Caco-2 (cell line): ENCODE measurements around the gene PLCB4. TPM values are rescaled to one million over a fixed set of nuclear protein-coding genes. Genes with fewer than 3 reads are reported as not detected.

Source experiments
- BruUV-seq: library from RNA; stranded (reverse); fragments of 400-500 nt; replicated peaks from 2 replicates; lab custom pipeline; 2021; lab: Mats Ljungman, UMichigan
- CTCF ChIA-PET: fragments of 300-600 bp; sonication (Branson Sonifier 250); formaldehyde crosslinking; loops from one replicate; lab custom pipeline; 2022; ENCODE audit warnings: antibody characterized with exemption; lab: Charles Lee
- POLR2A ChIA-PET: fragments of 300-600 bp; sonication (Branson Sonifier 250); formaldehyde crosslinking; loops from one replicate; lab custom pipeline; 2022; ENCODE audit warnings: antibody characterized with exemption; lab: Charles Lee
- DNase-seq, 2 experiments: peaks; one replicate each; pipeline versions ENCODE4 v3.0.0 to v3.0.0-alpha.2; 2020 to 2022
- H3K27me3 ChIP-seq: replicated peaks from 2 replicates; pipeline ENCODE4 v1.6.0; 2011; ENCODE audit warnings: low read length; ENCODE audit not compliant: control insufficient read depth, insufficient read depth
- H3K36me3 ChIP-seq: 2 replicates; pipeline ENCODE4 v1.5.1; 2011; ENCODE audit warnings: low read length; ENCODE audit not compliant: control insufficient read depth, insufficient read depth
- H3K4me1 ChIP-seq: fragments of 250-450 bp; sonication (Bioruptor Pico); 2 replicates; pipeline ENCODE4 v1.5.1; 2020; ENCODE audit warnings: mild to moderate bottlenecking
- H3K4me3 ChIP-seq: 2 replicates; pipeline ENCODE4 v1.5.1; 2011; ENCODE audit warnings: low read depth, mild to moderate bottlenecking, control low read depth, low read length
- H3K9me3 ChIP-seq: fragments of 250-450 bp; sonication (Bioruptor Pico); 2 replicates; pipeline ENCODE4 v1.5.1; 2020; ENCODE audit warnings: mild to moderate bottlenecking, moderate library complexity
- H3K27ac Mint-ChIP-seq: one replicate; pipeline ENCODE4 v1.8.0; 2022; ENCODE audit warnings: mixed read lengths; ENCODE audit not compliant: unreplicated experiment
- H3K27me3 Mint-ChIP-seq: one replicate; pipeline ENCODE4 v1.8.0; 2022; ENCODE audit warnings: mixed read lengths; ENCODE audit not compliant: insufficient read depth, unreplicated experiment
- H3K36me3 Mint-ChIP-seq: one replicate; pipeline ENCODE4 v1.8.0; 2022; ENCODE audit warnings: mild to moderate bottlenecking, mixed read lengths; ENCODE audit not compliant: insufficient read depth, unreplicated experiment
- H3K4me1 Mint-ChIP-seq: one replicate; pipeline ENCODE4 v1.8.0; 2022; ENCODE audit warnings: low read depth, mixed read lengths; ENCODE audit not compliant: unreplicated experiment
- H3K4me3 Mint-ChIP-seq: one replicate; pipeline ENCODE4 v1.8.0; 2022; ENCODE audit warnings: mild to moderate bottlenecking, moderate library complexity, mixed read lengths; ENCODE audit not compliant: unreplicated experiment
- H3K9me3 Mint-ChIP-seq: one replicate; pipeline ENCODE4 v1.8.0; 2022; ENCODE audit warnings: mixed read lengths; ENCODE audit not compliant: unreplicated experiment
- intact Hi-C: fragments of 100-400 bp; cut with micrococcal nuclease; formaldehyde crosslinking; loops from one replicate; pipeline ENCODE4 v1.10.0; 2022; ENCODE audit not compliant: unreplicated experiment
- total RNA-seq: library from RNA; stranded (reverse); gene quantifications from 2 replicates; pipeline ENCODE4 v1.2.3, GENCODE V29; 2022
- TF ChIP-seq, protein P1 (sequence below), 2 experiments: fragments of 200-600 bp in 1 of 2; IDR thresholded peaks; 1 replicate in 1 of 2; 2 replicates in 1 of 2; pipeline versions ENCODE4 v1.5.1 to v1.8.0; 2011 to 2022; ENCODE audit warnings: antibody characterized with exemption in 1 of 2, control low read depth in 1 of 2, inconsistent platforms in 1 of 2, low read depth in 1 of 2, low read length in 1 of 2, mild to moderate bottlenecking in 1 of 2, moderate library complexity in 1 of 2; ENCODE audit not compliant: insufficient read depth in 1 of 2, severe bottlenecking in 1 of 2, unreplicated experiment in 1 of 2

The PLCB4 gene
- total RNA-seq, 1 experiment from 2014 or later = 3.0 TPM

DNA sequence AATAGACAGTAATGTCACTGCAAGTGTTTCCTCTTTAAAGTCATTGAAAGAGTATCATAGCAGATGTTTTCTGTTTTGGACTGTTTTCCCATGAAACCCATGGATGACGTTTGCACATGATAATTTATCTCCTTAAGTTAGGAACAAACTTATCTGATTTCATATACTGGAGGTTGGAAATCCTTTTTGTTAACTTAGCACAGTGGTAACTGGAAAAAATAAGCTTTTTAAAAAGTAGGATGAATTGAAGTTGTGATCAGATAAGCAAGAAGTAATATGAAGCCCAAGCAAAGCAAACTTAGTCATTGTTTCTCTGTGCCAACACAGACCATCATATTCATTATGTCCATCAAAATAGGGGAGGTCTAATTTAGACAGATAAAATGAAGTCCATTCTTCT is 61.6 kb downstream of the PLCB4 start:
- no peaks in the 10 kb centered on the region for H3K36me3 ChIP-seq
- Mint-ChIP-seq H3K4me3 (no peak overlapping the region), H3K9me3 (no peaks in the 10 kb centered on the region), H3K4me1 (no peaks in the 10 kb centered on the region), H3K27me3 (no peaks in the 10 kb centered on the region), H3K27ac (no peak overlapping the region), H3K36me3 (no peaks in the 10 kb centered on the region)
- TF ChIP-seq, protein P1, sequence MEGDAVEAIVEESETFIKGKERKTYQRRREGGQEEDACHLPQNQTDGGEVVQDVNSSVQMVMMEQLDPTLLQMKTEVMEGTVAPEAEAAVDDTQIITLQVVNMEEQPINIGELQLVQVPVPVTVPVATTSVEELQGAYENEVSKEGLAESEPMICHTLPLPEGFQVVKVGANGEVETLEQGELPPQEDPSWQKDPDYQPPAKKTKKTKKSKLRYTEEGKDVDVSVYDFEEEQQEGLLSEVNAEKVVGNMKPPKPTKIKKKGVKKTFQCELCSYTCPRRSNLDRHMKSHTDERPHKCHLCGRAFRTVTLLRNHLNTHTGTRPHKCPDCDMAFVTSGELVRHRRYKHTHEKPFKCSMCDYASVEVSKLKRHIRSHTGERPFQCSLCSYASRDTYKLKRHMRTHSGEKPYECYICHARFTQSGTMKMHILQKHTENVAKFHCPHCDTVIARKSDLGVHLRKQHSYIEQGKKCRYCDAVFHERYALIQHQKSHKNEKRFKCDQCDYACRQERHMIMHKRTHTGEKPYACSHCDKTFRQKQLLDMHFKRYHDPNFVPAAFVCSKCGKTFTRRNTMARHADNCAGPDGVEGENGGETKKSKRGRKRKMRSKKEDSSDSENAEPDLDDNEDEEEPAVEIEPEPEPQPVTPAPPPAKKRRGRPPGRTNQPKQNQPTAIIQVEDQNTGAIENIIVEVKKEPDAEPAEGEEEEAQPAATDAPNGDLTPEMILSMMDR (IDR thresholded peaks at IDR 0.05; ENCODE audit: insufficient read depth in 1 of 2, low read depth in 1 of 2, low read length in 1 of 2, severe bottlenecking in 1 of 2, unreplicated experiment in 1 of 2) = no peak
- H3K4me1 ChIP-seq = no peaks in the 10 kb centered on the region
- ChIA-PET POLR2A (no interaction called here), CTCF (no interaction called here)
- BruUV-seq = no TSS peak
- peaks cover 5% of the 10 kb centered on the region; the same call in 1 of the 2 replicates for H3K9me3 ChIP-seq
- no peak for DNase-seq
- H3K4me3 ChIP-seq = no peak overlapping the region
- H3K27me3 ChIP-seq = no peaks in the 10 kb centered on the region
- intact Hi-C loops = no loop called here

DNA sequence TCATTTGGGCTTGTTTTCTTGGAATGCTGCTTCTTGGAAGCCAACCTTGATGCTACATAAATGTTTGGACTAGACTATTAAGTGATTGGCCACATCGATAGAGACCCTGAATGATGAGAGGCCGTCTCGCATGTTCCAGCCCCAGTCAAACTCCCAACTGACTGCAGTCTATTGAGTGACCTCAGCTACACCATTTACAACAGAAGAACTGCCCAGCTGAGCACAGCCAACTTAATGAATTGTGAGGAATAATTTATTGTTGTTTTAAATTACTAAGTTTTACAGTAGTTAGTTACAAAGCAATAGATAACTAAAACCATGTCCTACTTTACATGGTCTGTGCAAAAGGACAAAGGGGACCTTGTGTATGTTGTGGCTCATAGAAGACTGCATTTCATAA is 63.0 kb downstream of the PLCB4 start:
- H3K27ac Mint-ChIP-seq = no peak overlapping the region
- ChIA-PET CTCF (no interaction called here), POLR2A (no interaction called here)

DNA sequence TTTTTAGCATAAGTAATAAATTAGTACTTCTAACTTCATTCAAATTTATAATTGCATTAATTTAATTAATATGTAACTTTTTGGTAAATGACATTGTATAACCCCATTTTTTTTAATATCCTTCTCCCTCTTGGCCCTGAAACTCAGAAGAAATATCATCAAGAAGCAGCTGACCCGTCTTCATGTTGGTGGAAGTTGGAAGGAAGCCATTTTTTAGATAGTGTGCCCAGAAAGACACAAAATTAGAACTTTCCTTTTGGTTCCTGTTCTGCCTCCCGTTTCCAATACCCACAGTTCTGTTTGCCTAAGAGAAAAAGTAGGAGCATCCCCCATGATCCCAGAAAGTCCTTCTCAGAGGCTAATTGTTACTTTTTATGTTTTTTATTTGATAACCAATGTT is 65.5 kb downstream of the PLCB4 start:
- Mint-ChIP-seq H3K9me3 (no peaks in the 10 kb centered on the region), H3K27me3 (no peaks in the 10 kb centered on the region), H3K4me3 (no peak overlapping the region), H3K36me3 (no peaks in the 10 kb centered on the region), H3K4me1 (no peaks in the 10 kb centered on the region), H3K27ac (no peak overlapping the region)
- BruUV-seq = no TSS peak
- Histone ChIP-seq H3K27me3 (no peaks in the 10 kb centered on the region), H3K4me1 (no peaks in the 10 kb centered on the region), H3K36me3 (no peaks in the 10 kb centered on the region), H3K4me3 (no peak overlapping the region), H3K9me3 (peaks cover 10% of the 10 kb centered on the region)
- no peak for DNase-seq
- intact Hi-C loops = no loop called here
- ChIA-PET CTCF (no interaction called here), POLR2A (no interaction called here)
- TF ChIP-seq, protein P1 (IDR thresholded peaks at IDR 0.05; ENCODE audit: insufficient read depth in 1 of 2, low read depth in 1 of 2, low read length in 1 of 2, severe bottlenecking in 1 of 2, unreplicated experiment in 1 of 2) = no peak

More for the DNA sequence above, 63.0 kb downstream of the PLCB4 start:
- TF ChIP-seq, protein P1 (IDR thresholded peaks at IDR 0.05; ENCODE audit: insufficient read depth in 1 of 2, low read depth in 1 of 2, low read length in 1 of 2, severe bottlenecking in 1 of 2, unreplicated experiment in 1 of 2) = no peak
- BruUV-seq = no TSS peak
- Mint-ChIP-seq H3K4me1 (no peaks in the 10 kb centered on the region), H3K9me3 (no peaks in the 10 kb centered on the region), H3K4me3 (no peak overlapping the region), H3K27me3 (no peaks in the 10 kb centered on the region), H3K36me3 (no peaks in the 10 kb centered on the region)
- DNase-seq = no peak
- no peak overlapping the region for H3K4me3 ChIP-seq
- H3K4me1 ChIP-seq = no peaks in the 10 kb centered on the region
- H3K36me3 ChIP-seq = no peaks in the 10 kb centered on the region
- peaks cover 5% of the 10 kb centered on the region; the same call in 1 of the 2 replicates for H3K9me3 ChIP-seq
- H3K27me3 ChIP-seq = no peaks in the 10 kb centered on the region
- intact Hi-C loops = no loop called here
